H1 (cell line): ENCODE results near the gene ASCC3. TPM values are rescaled to one million over a fixed set of nuclear protein-coding genes. Genes with fewer than 3 reads are reported as not detected.

Experiments
- CTCF ChIA-PET: fragments of 300-600 bp; sonication (Branson Sonifier 250); formaldehyde crosslinking; loops from one replicate; lab custom pipeline; 2021; ENCODE audit not compliant: partially characterized antibody; lab: Charles Lee
- POLR2A ChIA-PET: fragments of 300-600 bp; sonication (Branson Sonifier 250); formaldehyde crosslinking; loops from one replicate; lab custom pipeline; 2021; ENCODE audit warnings: inconsistent platforms; ENCODE audit not compliant: partially characterized antibody; lab: Charles Lee
- DNase-seq, 2 experiments: peaks; one replicate each; pipeline versions ENCODE4 v3.0.0 to v3.0.0-alpha.2; 2010 to 2022; ENCODE audit warnings: low spot score in 2 of 2, low read depth in 1 of 2, mixed read lengths in 1 of 2
- FAIRE-seq: peaks from 2 replicates; lab custom pipeline; 2011; peaks lifted over from hg19 to GRCh38; lab: Jason Lieb, UNC
- H2AFZ ChIP-seq: 2 replicates; pipeline ENCODE4 v1.8.1; 2012; ENCODE audit warnings: low read length, inconsistent platforms
- H2AK5ac ChIP-seq: 2 replicates; pipeline ENCODE4 v1.6.1; 2013; ENCODE audit warnings: low read depth, low read length
- H2BK120ac ChIP-seq: replicated peaks from 2 replicates; pipeline ENCODE3; 2013; ENCODE audit warnings: low read depth, low read length, inconsistent platforms
- H2BK12ac ChIP-seq: 2 replicates; pipeline ENCODE4 v1.6.1; 2013; ENCODE audit warnings: low read depth, low read length
- H2BK15ac ChIP-seq: 2 replicates; pipeline ENCODE4 v1.6.1; 2013; ENCODE audit warnings: low read length
- H2BK20ac ChIP-seq: 2 replicates; pipeline ENCODE4 v1.6.1; 2013; ENCODE audit warnings: low read length
- H2BK5ac ChIP-seq: 2 replicates; pipeline ENCODE4 v1.6.1; 2013; ENCODE audit warnings: low read depth, low read length
- H3K14ac ChIP-seq: 2 replicates; pipeline ENCODE4 v1.6.1; 2013; ENCODE audit warnings: inconsistent platforms; ENCODE audit not compliant: insufficient read length
- H3K18ac ChIP-seq: 2 replicates; pipeline ENCODE4 v1.6.1; 2013; ENCODE audit warnings: low read length; ENCODE audit errors: extremely low read depth
- H3K23ac ChIP-seq: 2 replicates; pipeline ENCODE4 v1.6.1; 2013; ENCODE audit warnings: inconsistent platforms; ENCODE audit not compliant: insufficient read length
- H3K23me2 ChIP-seq: 2 replicates; pipeline ENCODE4 v1.6.1; 2013; ENCODE audit warnings: low read depth, low read length
- H3K27ac ChIP-seq: 2 replicates; pipeline ENCODE4 v1.6.1; 2011; ENCODE audit warnings: low read depth, low read length, inconsistent platforms
- H3K27me3 ChIP-seq, 4 experiments: replicated peaks in 1 of 4; 1 replicate in 1 of 4; 2 replicates in 3 of 4; pipeline versions ENCODE4 v1.6.1 to v1.8.1; 2011 to 2013; ENCODE audit warnings: low read length in 3 of 4, mild to moderate bottlenecking in 3 of 4, inconsistent platforms in 2 of 4, mixed read lengths in 2 of 4, moderate library complexity in 1 of 4; ENCODE audit not compliant: control insufficient read depth in 3 of 4, insufficient read depth in 3 of 4; ENCODE audit errors: extremely low read depth in 1 of 4
- H3K36me3 ChIP-seq, 4 experiments: 2 replicates each; pipeline versions ENCODE4 v1.6.1 to v1.8.1; 2011 to 2013; ENCODE audit warnings: mild to moderate bottlenecking in 4 of 4, low read length in 3 of 4, moderate library complexity in 2 of 4, control low read depth in 1 of 4, inconsistent platforms in 1 of 4; ENCODE audit not compliant: insufficient read depth in 4 of 4, control insufficient read depth in 2 of 4
- H3K4ac ChIP-seq: replicated peaks from 2 replicates; pipeline ENCODE3; 2013; ENCODE audit warnings: low read length, low read depth, mixed read lengths, inconsistent platforms; ENCODE audit not compliant: insufficient read length
- H3K4me1 ChIP-seq, 4 experiments: replicated peaks in 1 of 4; 1 replicate in 1 of 4; 2 replicates in 3 of 4; pipeline versions ENCODE4 v1.6.1 to v1.8.1; 2011 to 2013; ENCODE audit warnings: low read length in 3 of 4, inconsistent platforms in 2 of 4, mixed read lengths in 1 of 4; ENCODE audit not compliant: insufficient read depth in 4 of 4, control insufficient read depth in 3 of 4
- H3K4me2 ChIP-seq, 2 experiments: 2 replicates each; pipeline versions ENCODE4 v1.6.1 to v1.8.1; 2011 to 2013; ENCODE audit warnings: low read depth in 2 of 2, low read length in 2 of 2, control low read depth in 1 of 2, inconsistent platforms in 1 of 2, mild to moderate bottlenecking in 1 of 2; ENCODE audit not compliant: insufficient read depth in 1 of 2
- H3K4me3 ChIP-seq, 4 experiments: fragments of 200-600, 300-600 bp in 1 of 4; sonication (generic), shearing (Covaris generic), sonication (Bioruptor Twin) in 1 of 4; 2 replicates each; pipeline versions ENCODE4 v1.5.1 to v1.8.1; 2011 to 2016; ENCODE audit warnings: low read length in 4 of 4, low read depth in 3 of 4, control low read depth in 2 of 4, inconsistent platforms in 2 of 4, mild to moderate bottlenecking in 2 of 4, mixed read lengths in 1 of 4, moderate library complexity in 1 of 4; ENCODE audit not compliant: insufficient read depth in 2 of 4; ENCODE audit errors: extremely low read depth in 1 of 4
- H3K56ac ChIP-seq: replicated peaks from 2 replicates; pipeline ENCODE3; 2013; ENCODE audit warnings: low read depth, mild to moderate bottlenecking, mixed read lengths, low read length, inconsistent platforms; ENCODE audit not compliant: insufficient read length
- H3K79me1 ChIP-seq: 2 replicates; pipeline ENCODE4 v1.6.1; 2013; ENCODE audit warnings: low read depth, low read length, control low read depth
- H3K79me2 ChIP-seq, 2 experiments: 2 replicates each; pipeline versions ENCODE4 v1.6.1 to v1.8.1; 2012 to 2013; ENCODE audit warnings: low read length in 2 of 2, mild to moderate bottlenecking in 2 of 2, inconsistent platforms in 1 of 2; ENCODE audit not compliant: insufficient read depth in 2 of 2, control insufficient read depth in 1 of 2
- H3K9ac ChIP-seq, 4 experiments: replicated peaks in 1 of 4; 1 replicate in 1 of 4; 2 replicates in 3 of 4; pipeline versions ENCODE4 v1.6.1 to v1.8.1; 2011 to 2013; ENCODE audit warnings: low read depth in 3 of 4, low read length in 3 of 4, control low read depth in 2 of 4, mild to moderate bottlenecking in 2 of 4, moderate library complexity in 2 of 4, inconsistent platforms in 1 of 4; ENCODE audit errors: extremely low read depth in 1 of 4
- H3K9me3 ChIP-seq, 2 experiments: 2 replicates each; pipeline versions ENCODE4 v1.6.1 to v1.8.1; 2012 to 2013; ENCODE audit warnings: mild to moderate bottlenecking in 2 of 2, moderate library complexity in 2 of 2, control low read depth in 1 of 2, inconsistent platforms in 1 of 2, low read depth in 1 of 2, low read length in 1 of 2, mixed read lengths in 1 of 2; ENCODE audit not compliant: insufficient read depth in 2 of 2
- H4K20me1 ChIP-seq, 2 experiments: replicated peaks in 1 of 2; 2 replicates each; pipeline versions ENCODE3 to v1.8.1; 2011 to 2013; ENCODE audit warnings: inconsistent platforms in 2 of 2, low read length in 2 of 2, mild to moderate bottlenecking in 1 of 2; ENCODE audit not compliant: insufficient read depth in 2 of 2, control insufficient read depth in 1 of 2
- H4K5ac ChIP-seq: 2 replicates; pipeline ENCODE4 v1.6.1; 2013; ENCODE audit warnings: low read length, low read depth, mixed read lengths, inconsistent platforms; ENCODE audit not compliant: insufficient read length
- H4K8ac ChIP-seq: 2 replicates; pipeline ENCODE4 v1.8.0; 2013; ENCODE audit warnings: mild to moderate bottlenecking, moderate library complexity, low read length, inconsistent platforms; ENCODE audit not compliant: insufficient read depth; ENCODE audit errors: extremely low read depth
- H4K91ac ChIP-seq: replicated peaks from 2 replicates; pipeline ENCODE3; 2013; ENCODE audit warnings: low read length, mixed read lengths, inconsistent platforms; ENCODE audit not compliant: insufficient read length
- ATF3 ChIP-seq: IDR thresholded peaks from 2 replicates; pipeline ENCODE4 v1.6.1; 2011; ENCODE audit warnings: low read depth, mild to moderate bottlenecking, low read length; ENCODE audit not compliant: insufficient read depth
- WGBS, 2 experiments: shearing (Covaris generic) in 1 of 2; methylation state at CpG; one replicate each; pipeline versions ENCODE4 v1.1.6 to v1.1.7; 2013 to 2015; ENCODE audit warnings: low lambda C conversion rate in 2 of 2, mixed read lengths in 2 of 2, inconsistent platforms in 1 of 2, low coverage in 1 of 2, missing lambda C conversion rate in 1 of 2; ENCODE audit not compliant: insufficient replicate concordance in 2 of 2, insufficient coverage in 1 of 2, insufficient read length in 1 of 2; ENCODE audit errors: extremely low coverage in 1 of 2, missing lambda C conversion rate in 1 of 2; 5-methylcytosine and 5-hydroxymethylcytosine counted together
- polyA plus RNA-seq, 7 experiments: library from polyadenylated mRNA; depleted of rRNA in 3 of 7; stranded (reverse) in 5 of 7; unstranded in 2 of 7; fragments of >200 nt in 5 of 7; fragments of 200-250 nt in 2 of 7; gene quantifications; 1 replicate in 5 of 7; 2 replicates in 1 of 7; 4 replicates in 1 of 7; pipeline versions ENCODE4 v1.2.1 to v1.2.3, GENCODE V29; 2011 to 2013; ENCODE audit warnings: missing spikeins in 2 of 7, mixed read lengths in 2 of 7
- total RNA-seq: library from RNA; stranded (reverse); fragmentation: NEBNext Ultra II Directional; extraction: Animal tissue kit (Norgen Biotek cat#: 25700); gene quantifications from 2 replicates; pipeline ENCODE4 v1.2.1, GENCODE V29; 2021

Gene ASCC3
- total and polyA plus RNA-seq, 2 of the 8 experiments (the other 6 are each of a cell fraction or from before 2014, with no cell fraction given), result 37.5 to 77.8 TPM

- Histone ChIP-seq H4K91ac (no peak overlapping the region), H3K4me1 (no peaks in the 10 kb centered on the region), H3K4ac (no peak overlapping the region), H4K20me1 (no peaks in the 10 kb centered on the region), H2BK5ac (no peak overlapping the region), H4K5ac (no peak overlapping the region), H3K56ac (no peak overlapping the region), H3K9ac (no peak overlapping the region), H2BK12ac (no peak overlapping the region), H2BK15ac (no peak overlapping the region), H3K27ac (no peak overlapping the region), H3K79me2 (no peaks in the 10 kb centered on the region), H3K4me2 (no peak overlapping the region), H3K23ac (no peak overlapping the region), H2BK120ac (no peak overlapping the region), H2BK20ac (no peak overlapping the region), H3K27me3 (no peaks in the 10 kb centered on the region), H3K18ac (no peak overlapping the region), H3K36me3 (no peaks in the 10 kb centered on the region), H3K9me3 (peaks cover 2 to 3% of the 10 kb centered on the region in 2 experiments; a peak in 2 of 4 replicates), H4K8ac (no peak overlapping the region), H3K4me3 (no peak overlapping the region), H3K23me2 (no peaks in the 10 kb centered on the region), H2AK5ac (no peak overlapping the region), H2AFZ (no peak overlapping the region), H3K79me1 (no peaks in the 10 kb centered on the region), H3K14ac (no peak overlapping the region)
- 86% methylated on average over 2 of the region's 2 CpGs; no CpG with 5 or more reads in 1 of the 2 experiments for WGBS, 2 experiments
- TF ChIP-seq ATF3, result no peak
- ChIA-PET POLR2A (no interaction called here), CTCF (interaction anchor here (1.2 to 1.5 kb wide), 2 partner anchors 380 to 488 kb away, joined by 3 read pairs; no protein-coding TSS in a partner anchor)
- DNase-seq, result no peak
- no peak for FAIRE-seq
These were observed 391.1 kb downstream of the ASCC3 start for GRCh38 chr6:100490065-100490464.
